Spleen (tissue), 7 donors: ENCODE data around the gene MOGAT3.

Experiments
- CTCF ChIP-seq, 11 experiments: fragments of 200-600 bp in 7 of 11; fragments of 450-650 bp in 4 of 11; sonication (generic) in 4 of 11; IDR thresholded peaks in 8 of 11; conservative IDR thresholded peaks in 3 of 11; 1 replicate in 7 of 11; 2 replicates in 4 of 11; pipeline versions ENCODE4 v1.4.0 to v1.8.0; 2016 to 2021; ENCODE audit warnings: antibody characterized with exemption in 11 of 11, inconsistent platforms in 4 of 11, mild to moderate bottlenecking in 1 of 11
- POLR2A ChIP-seq, 3 donors: fragments of 450-650 bp; IDR thresholded peaks; one replicate each; pipeline ENCODE4 v1.5.1; 2017; ENCODE audit warnings: antibody characterized with exemption in 3 of 3, mild to moderate bottlenecking in 1 of 3
- donor health status: DM: no; HTN: no; CAD: no; lungs with moderate emphysema.
- donor health status: DM: no; HTN: no; CAD: no.
- donor health status: DM: no; HTN: no; CAD: no.

- no peak for TF ChIP-seq CTCF (IDR thresholded peaks at IDR 0.05 in 8 of 11, conservative IDR thresholded peaks at IDR 0.05 in 3 of 11)
- TF ChIP-seq POLR2A (IDR thresholded peaks at IDR 0.05), result no peak
These were observed 33.8 kb upstream of the MOGAT3 start for GRCh38 chr7:101234636-101235035.
